HepG2 (cell line): ENCODE results near the gene RPH3AL. TPM values are rescaled to one million over a fixed set of nuclear protein-coding genes. Genes with fewer than 3 reads are reported as not detected.

Source experiments
- ATAC-seq: fragments of 200-7000 bp; cut with Tn5 transposase; 3 replicates; pipeline ENCODE4 v1.9.1; 2020; ENCODE audit warnings: mild to moderate bottlenecking, moderate library complexity
- BruUV-seq: library from RNA; stranded (reverse); fragments of 400-500 nt; replicated peaks from 2 replicates; lab custom pipeline; 2021; lab: Mats Ljungman, UMichigan
- CTCF ChIA-PET: fragments of 300-600 bp; formaldehyde crosslinking; extraction: SDS; loops from one replicate; lab custom pipeline; 2021; ENCODE audit warnings: low total read pairs, inconsistent platforms, low intra/inter-chr PET ratio; lab: Yijun Ruan, JAX
- POLR2A ChIA-PET: fragments of 350-600 bp; sonication (Branson Sonifier 250); formaldehyde crosslinking; loops from one replicate; lab custom pipeline; 2020; ENCODE audit warnings: antibody characterized with exemption, inconsistent platforms; lab: Yijun Ruan, JAX
- DNase-seq: peaks from one replicate; pipeline ENCODE4 v3.0.0-alpha.2; 2015; ENCODE audit warnings: low spot score
- FAIRE-seq: peaks from 3 replicates; lab custom pipeline; 2011; peaks lifted over from hg19 to GRCh38; lab: Jason Lieb, UNC
- H2AFZ ChIP-seq: one replicate; pipeline ENCODE4 v1.6.1; 2011; ENCODE audit warnings: low read length, inconsistent platforms
- H3K27ac ChIP-seq: fragments of 300-600 bp; 3 replicates; pipeline ENCODE4 v1.8.0; 2011; ENCODE audit warnings: mixed run types, mild to moderate bottlenecking, mixed read lengths, low read length, inconsistent platforms; ENCODE audit not compliant: insufficient read depth; ENCODE audit errors: extremely low read length
- H3K27me3 ChIP-seq, 2 experiments: fragments of 200-600 bp in 1 of 2; 2 replicates in 1 of 2; 3 replicates in 1 of 2; pipeline versions ENCODE4 v1.6.0 to v1.8.0; 2011; ENCODE audit warnings: low read length in 2 of 2, mild to moderate bottlenecking in 2 of 2, moderate library complexity in 2 of 2, inconsistent platforms in 1 of 2; ENCODE audit not compliant: insufficient read depth in 2 of 2, control insufficient read depth in 1 of 2
- H3K36me3 ChIP-seq, 2 experiments: fragments of 200-600 bp in 1 of 2; replicated peaks in 1 of 2; 2 replicates in 1 of 2; 3 replicates in 1 of 2; pipeline versions ENCODE4 v1.5.1 to v1.8.0; 2011; ENCODE audit warnings: low read length in 2 of 2, inconsistent platforms in 1 of 2; ENCODE audit not compliant: insufficient read depth in 2 of 2, control insufficient read depth in 1 of 2
- H3K4me1 ChIP-seq: 2 replicates; pipeline ENCODE4 v1.5.1; 2012; ENCODE audit warnings: low read length, inconsistent platforms; ENCODE audit not compliant: insufficient read depth
- H3K4me2 ChIP-seq: 2 replicates; pipeline ENCODE4 v1.6.0; 2011; ENCODE audit warnings: low read depth, low read length, inconsistent platforms
- H3K4me3 ChIP-seq, 3 experiments: fragments of 200-600 bp in 1 of 3; sonication (generic), shearing (Covaris generic) in 1 of 3; replicated peaks in 1 of 3; 2 replicates each; pipeline ENCODE4 v1.5.1; 2011 to 2016; ENCODE audit warnings: low read length in 3 of 3, inconsistent platforms in 2 of 3, low read depth in 2 of 3, mild to moderate bottlenecking in 2 of 3, control low read depth in 1 of 3, mixed read lengths in 1 of 3; ENCODE audit not compliant: insufficient read depth in 1 of 3
- H3K79me2 ChIP-seq: one replicate; pipeline ENCODE4 v1.6.1; 2011; ENCODE audit warnings: low read length, inconsistent platforms; ENCODE audit not compliant: insufficient read depth
- H3K9ac ChIP-seq: 2 replicates; pipeline ENCODE4 v1.6.0; 2011; ENCODE audit warnings: mild to moderate bottlenecking, low read depth, low read length, inconsistent platforms; ENCODE audit not compliant: insufficient read depth
- H3K9me3 ChIP-seq: 2 replicates; pipeline ENCODE4 v1.5.1; 2012; ENCODE audit warnings: mild to moderate bottlenecking, low read length
- H4K20me1 ChIP-seq: 2 replicates; pipeline ENCODE4 v1.6.0; 2011; ENCODE audit warnings: inconsistent platforms, mild to moderate bottlenecking, low read length, moderate library complexity; ENCODE audit not compliant: insufficient read depth
- ISX ChIP-seq: sonication (generic); formaldehyde crosslinking; conservative IDR thresholded peaks from 2 replicates; pipeline ENCODE4 v1.5.0; 2020; ENCODE audit warnings: missing genetic modification reagents
- KMT2A ChIP-seq: sonication (generic); formaldehyde crosslinking; IDR thresholded peaks from 2 replicates; pipeline ENCODE4 v1.4.0; 2020; ENCODE audit warnings: missing genetic modification reagents
- ZFP1 ChIP-seq: IDR thresholded peaks from 2 replicates; pipeline ENCODE4 v1.6.1; 2016
- ZNF253 ChIP-seq: sonication (generic); formaldehyde crosslinking; IDR thresholded peaks from 2 replicates; pipeline ENCODE4 v1.8.0; 2022; ENCODE audit warnings: mild to moderate bottlenecking, missing genetic modification reagents, borderline replicate concordance
- ZNF34 ChIP-seq: sonication (generic); formaldehyde crosslinking; IDR thresholded peaks from 2 replicates; pipeline ENCODE4 v1.4.0; 2020; ENCODE audit warnings: mild to moderate bottlenecking, missing genetic modification reagents, borderline replicate concordance
- ZNF564 ChIP-seq: sonication (generic); formaldehyde crosslinking; IDR thresholded peaks from 2 replicates; pipeline ENCODE4 v1.8.1; 2023; ENCODE audit warnings: mild to moderate bottlenecking, missing genetic modification reagents
- ZNF850 ChIP-seq: sonication (generic); formaldehyde crosslinking; conservative IDR thresholded peaks from 2 replicates; pipeline ENCODE4 v1.9.0; 2021; ENCODE audit warnings: mild to moderate bottlenecking, missing genetic modification reagents
- WGBS: methylation state at CpG from one replicate; pipeline ENCODE4 v1.1.6; 2017; ENCODE audit warnings: low lambda C conversion rate; 5-methylcytosine and 5-hydroxymethylcytosine counted together
- in situ Hi-C: cut with HindIII; loops from 2 replicates; pipeline ENCODE4 v1.10.0; 2017; ENCODE audit warnings: low pct_unique_long_range_greater_than_20kb; ENCODE audit not compliant: extremely low pct_ligation_motif_present
- intact Hi-C: fragments of 100-400 bp; cut with micrococcal nuclease; formaldehyde crosslinking; loops from one replicate; pipeline ENCODE4 v1.10.0; 2022; ENCODE audit not compliant: unreplicated experiment
- polyA plus RNA-seq, 8 experiments: library from polyadenylated mRNA; depleted of rRNA in 3 of 8; stranded (reverse) in 7 of 8; unstranded in 1 of 8; fragments of >200 nt; fragmentation: Illumina TruSeq in 4 of 8; extraction: Trizol in 4 of 8; gene quantifications; 2 replicates each; pipeline versions ENCODE4 v1.2.1 to v1.2.3, GENCODE V29; 2011 to 2016; ENCODE audit warnings: low read depth in 4 of 8, missing spikeins in 1 of 8, mixed read lengths in 1 of 8; ENCODE audit not compliant: insufficient read depth in 1 of 8
- total RNA-seq, 5 experiments: library from RNA; depleted of rRNA; stranded (reverse); fragments of >200 nt; fragmentation: Illumina TruSeq; extraction: Trizol; gene quantifications; 2 replicates each; pipeline ENCODE4 v1.2.3, GENCODE V29; 2016; ENCODE audit warnings: low read depth in 1 of 5
- TF ChIP-seq, protein P1 (sequence below): sonication (generic); formaldehyde crosslinking; IDR thresholded peaks from 2 replicates; pipeline ENCODE4 v1.4.0; 2020; ENCODE audit warnings: missing genetic modification reagents, borderline replicate concordance

RPH3AL gene
- total and polyA plus RNA-seq, 2 of the 13 experiments (the other 11 are each of a cell fraction or from before 2014, with no cell fraction given), result 7.8 to 16.4 TPM

DNA sequence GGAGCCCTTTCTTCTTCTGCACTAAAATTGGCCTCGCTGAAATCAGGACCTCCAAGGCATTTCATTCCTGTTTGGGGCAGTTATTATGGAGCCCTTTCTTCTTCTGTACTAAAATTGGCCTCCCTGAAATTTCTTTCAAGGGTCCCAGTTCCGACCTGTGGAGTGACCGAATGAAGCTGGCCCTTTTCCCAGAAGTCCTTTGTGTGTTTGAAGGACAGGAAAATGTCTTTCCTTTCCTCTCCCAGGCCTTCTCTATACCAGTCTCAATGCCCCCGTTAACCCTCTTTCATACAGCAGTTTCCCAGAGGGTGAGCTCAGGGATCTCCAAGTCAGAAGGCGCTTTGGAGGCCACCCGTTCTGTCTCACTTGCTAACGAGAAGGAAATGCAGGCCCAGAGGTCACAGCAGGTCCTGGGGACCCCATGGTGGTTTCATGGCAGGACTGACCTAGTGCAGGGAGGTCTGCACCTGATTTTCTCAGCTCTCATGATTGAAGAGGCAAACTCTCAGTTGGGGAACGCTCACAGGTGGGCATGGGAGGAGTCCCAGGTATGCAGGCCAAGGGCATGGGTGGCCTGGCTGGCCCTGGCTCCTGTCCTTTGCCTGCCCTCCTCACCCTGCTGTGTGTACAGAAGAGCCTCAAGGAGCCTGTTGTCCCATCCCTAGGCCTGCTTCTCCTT lies 134.0 kb downstream of the RPH3AL start:
- Histone ChIP-seq H3K9ac (no peak overlapping the region), H3K27ac (no peak overlapping the region), H3K36me3 (peaks cover 0 to 2% of the 10 kb centered on the region in 2 experiments; a peak in 2 of 5 replicates), H2AFZ (no peak overlapping the region), H3K4me2 (no peak overlapping the region), H4K20me1 (no peaks in the 10 kb centered on the region), H3K4me1 (no peaks in the 10 kb centered on the region), H3K79me2 (no peaks in the 10 kb centered on the region)
- in situ Hi-C loops, result no loop called here
- intact Hi-C loops, result no loop called here
- CTCF ChIA-PET, result no interaction called here
- no peak for TF ChIP-seq KMT2A (CRISPR knock-in tag)
- no peak for TF ChIP-seq ZNF34 (CRISPR knock-in tag)
- no peak for TF ChIP-seq ZNF850
- TF ChIP-seq ZFP1, result no peak
- TF ChIP-seq, protein P1, sequence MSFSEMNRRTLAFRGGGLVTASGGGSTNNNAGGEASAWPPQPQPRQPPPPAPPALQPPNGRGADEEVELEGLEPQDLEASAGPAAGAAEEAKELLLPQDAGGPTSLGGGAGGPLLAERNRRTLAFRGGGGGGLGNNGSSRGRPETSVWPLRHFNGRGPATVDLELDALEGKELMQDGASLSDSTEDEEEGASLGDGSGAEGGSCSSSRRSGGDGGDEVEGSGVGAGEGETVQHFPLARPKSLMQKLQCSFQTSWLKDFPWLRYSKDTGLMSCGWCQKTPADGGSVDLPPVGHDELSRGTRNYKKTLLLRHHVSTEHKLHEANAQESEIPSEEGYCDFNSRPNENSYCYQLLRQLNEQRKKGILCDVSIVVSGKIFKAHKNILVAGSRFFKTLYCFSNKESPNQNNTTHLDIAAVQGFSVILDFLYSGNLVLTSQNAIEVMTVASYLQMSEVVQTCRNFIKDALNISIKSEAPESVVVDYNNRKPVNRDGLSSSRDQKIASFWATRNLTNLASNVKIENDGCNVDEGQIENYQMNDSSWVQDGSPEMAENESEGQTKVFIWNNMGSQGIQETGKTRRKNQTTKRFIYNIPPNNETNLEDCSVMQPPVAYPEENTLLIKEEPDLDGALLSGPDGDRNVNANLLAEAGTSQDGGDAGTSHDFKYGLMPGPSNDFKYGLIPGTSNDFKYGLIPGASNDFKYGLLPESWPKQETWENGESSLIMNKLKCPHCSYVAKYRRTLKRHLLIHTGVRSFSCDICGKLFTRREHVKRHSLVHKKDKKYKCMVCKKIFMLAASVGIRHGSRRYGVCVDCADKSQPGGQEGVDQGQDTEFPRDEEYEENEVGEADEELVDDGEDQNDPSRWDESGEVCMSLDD (CRISPR knock-in tag), result no peak
- TF ChIP-seq ZNF253 (CRISPR knock-in tag), result no peak
- TF ChIP-seq ISX (CRISPR knock-in tag), result no peak
- no peak for TF ChIP-seq ZNF564 (CRISPR knock-in tag)
- TF ChIP-seq, all 625 proteins: peak for 0
- no peak for DNase-seq
- Histone ChIP-seq H3K4me3 (no peak overlapping the region), H3K9me3 (no peaks in the 10 kb centered on the region), H3K27me3 (no peaks in the 10 kb centered on the region)
- POLR2A ChIA-PET, result no interaction called here
- BruUV-seq, result no TSS peak
- WGBS, result 87% methylated on average over 8 of the region's 8 CpGs
- no peak for ATAC-seq
- no peak for FAIRE-seq
